Esophagus squamous epithelium (tissue), 5 donors: ENCODE results near the gene DACT2. TPM values are rescaled to one million over a fixed set of nuclear protein-coding genes. Genes with fewer than 3 reads are reported as not detected.

ENCODE experiments used
- DNase-seq: peaks from one replicate; lab custom pipeline; 2025; lab: John Stamatoyannopoulos, UW
- H3K27ac ChIP-seq, 4 donors: fragments of 200-600 bp; sonication (generic); one replicate each; pipeline ENCODE4 v1.5.1; 2016 to 2019; ENCODE audit warnings: mild to moderate bottlenecking in 1 of 4
- H3K27me3 ChIP-seq, 4 donors: fragments of 200-600 bp; sonication (generic); 1 replicate in 3 of 4; 2 replicates in 1 of 4; pipeline versions ENCODE4 v1.5.1 to v1.6.0; 2017 to 2021; ENCODE audit warnings: antibody characterized with exemption in 1 of 4
- H3K36me3 ChIP-seq, 3 donors: fragments of 200-600 bp; sonication (generic); one replicate each; pipeline ENCODE4 v1.5.1; 2016 to 2019
- H3K4me1 ChIP-seq, 3 donors: fragments of 200-600 bp; sonication (generic); one replicate each; pipeline ENCODE4 v1.5.1; 2017 to 2019
- H3K4me3 ChIP-seq, 4 donors: fragments of 200-600 bp; sonication (generic); 1 replicate in 3 of 4; 2 replicates in 1 of 4; pipeline ENCODE4 v1.5.1; 2016 to 2019; ENCODE audit warnings: mild to moderate bottlenecking in 2 of 4, moderate library complexity in 1 of 4
- H3K9me3 ChIP-seq, 3 donors: fragments of 200-600 bp; sonication (generic); one replicate each; pipeline ENCODE4 v1.5.1; 2016 to 2019
- CTCF ChIP-seq, 6 experiments: fragments of 450-650 bp in 4 of 6; fragments of 200-600 bp in 2 of 6; sonication (generic) in 2 of 6; IDR thresholded peaks; one replicate each; pipeline ENCODE4 v1.5.1; 2016 to 2019; ENCODE audit warnings: antibody characterized with exemption in 6 of 6, mild to moderate bottlenecking in 4 of 6, moderate library complexity in 4 of 6
- POLR2A ChIP-seq, 4 donors: fragments of 450-650 bp; IDR thresholded peaks; one replicate each; pipeline ENCODE4 v1.6.1; 2017; ENCODE audit warnings: antibody characterized with exemption in 4 of 4, mild to moderate bottlenecking in 4 of 4, moderate library complexity in 3 of 4
- WGBS, 2 donors: methylation state at CpG; one replicate each; pipeline ENCODE4 v1.1.5; 2018; 5-methylcytosine and 5-hydroxymethylcytosine counted together
- intact Hi-C: fragments of 100-400 bp; cut with DNase I; formaldehyde crosslinking; loops from one replicate; pipeline ENCODE4 v1.15.0; 2022
- total RNA-seq, 4 donors: library from RNA; depleted of rRNA; stranded (reverse); fragments of >200 nt; gene quantifications; one replicate each; pipeline ENCODE4 v1.1.0, GENCODE V29; 2016
- donor health status: DM: yes; HTN: yes; CAD: no.

DACT2 gene
- total RNA-seq, 4 donors from 2014 or later = 0.57 to 2.8 (median 1.9) TPM

DNA sequence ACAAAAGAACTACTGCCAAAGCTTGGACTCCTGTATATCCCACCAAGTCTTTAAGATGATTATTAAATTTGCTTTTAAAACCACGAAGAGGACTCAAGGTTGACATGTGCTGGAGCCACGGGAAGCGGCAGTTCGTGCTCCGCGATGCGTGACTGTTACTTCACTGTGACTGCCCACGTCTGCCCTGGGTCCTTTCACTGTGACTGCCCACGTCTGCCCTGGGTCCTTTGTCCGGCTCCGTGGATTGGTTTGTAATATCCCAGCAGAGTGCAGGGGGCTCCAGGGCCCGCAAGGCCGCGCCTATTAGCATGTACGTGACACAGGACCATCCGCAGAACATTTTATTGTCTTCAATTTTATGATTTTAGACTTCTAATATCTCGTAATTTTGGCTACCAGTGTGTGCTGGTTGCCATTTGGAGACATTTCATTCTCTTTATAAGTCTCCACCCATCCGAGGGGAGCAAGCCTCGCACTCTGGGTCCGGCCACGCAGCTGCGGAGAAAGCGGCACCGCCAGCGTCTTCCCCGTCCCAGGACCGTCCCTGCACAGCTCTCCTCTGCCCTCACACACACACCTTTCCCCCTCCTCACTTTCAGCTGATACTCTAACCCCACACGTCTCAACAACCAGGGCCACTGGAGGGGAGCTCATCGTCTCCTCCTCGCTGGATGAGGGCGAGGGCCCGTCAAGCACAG is 42.9 kb downstream of the DACT2 start:
- H3K27me3 ChIP-seq = peaks cover 0 to 81% (median 0%) of the 10 kb centered on the region in 4 donors
- intact Hi-C loops = no loop called here
- DNase-seq = no peak
- H3K27ac ChIP-seq = no peak overlapping the region
- H3K9me3 ChIP-seq = no peaks in the 10 kb centered on the region
- WGBS, 2 donors = 85 to 86% methylated on average over 25 to 27 of the region's 32 CpGs
- no peak overlapping the region for H3K4me3 ChIP-seq
- peaks cover 0 to 22% (median 4%) of the 10 kb centered on the region in 3 donors for H3K4me1 ChIP-seq
- H3K36me3 ChIP-seq = no peaks in the 10 kb centered on the region
- TF ChIP-seq CTCF (IDR thresholded peaks at IDR 0.05) (no peak), POLR2A (IDR thresholded peaks at IDR 0.05) (no peak)

- intact Hi-C loops = no loop called here
- Histone ChIP-seq H3K9me3 (no peaks in the 10 kb centered on the region), H3K27me3 (peaks cover 0 to 75% (median 0%) of the 10 kb centered on the region in 4 donors), H3K36me3 (no peaks in the 10 kb centered on the region), H3K27ac (no peak overlapping the region), H3K4me3 (no peak overlapping the region), H3K4me1 (peaks cover 0 to 26% (median 7%) of the 10 kb centered on the region in 3 donors)
- WGBS, 2 donors = 69 to 74% methylated on average over 9 of the region's 12 CpGs
- TF ChIP-seq CTCF (IDR thresholded peaks at IDR 0.05) (no peak), POLR2A (IDR thresholded peaks at IDR 0.05) (no peak)
- DNase-seq = no peak
Observed at GRCh38 chr6:168275168-168275567, 44.4 kb downstream of the DACT2 start.

DNA sequence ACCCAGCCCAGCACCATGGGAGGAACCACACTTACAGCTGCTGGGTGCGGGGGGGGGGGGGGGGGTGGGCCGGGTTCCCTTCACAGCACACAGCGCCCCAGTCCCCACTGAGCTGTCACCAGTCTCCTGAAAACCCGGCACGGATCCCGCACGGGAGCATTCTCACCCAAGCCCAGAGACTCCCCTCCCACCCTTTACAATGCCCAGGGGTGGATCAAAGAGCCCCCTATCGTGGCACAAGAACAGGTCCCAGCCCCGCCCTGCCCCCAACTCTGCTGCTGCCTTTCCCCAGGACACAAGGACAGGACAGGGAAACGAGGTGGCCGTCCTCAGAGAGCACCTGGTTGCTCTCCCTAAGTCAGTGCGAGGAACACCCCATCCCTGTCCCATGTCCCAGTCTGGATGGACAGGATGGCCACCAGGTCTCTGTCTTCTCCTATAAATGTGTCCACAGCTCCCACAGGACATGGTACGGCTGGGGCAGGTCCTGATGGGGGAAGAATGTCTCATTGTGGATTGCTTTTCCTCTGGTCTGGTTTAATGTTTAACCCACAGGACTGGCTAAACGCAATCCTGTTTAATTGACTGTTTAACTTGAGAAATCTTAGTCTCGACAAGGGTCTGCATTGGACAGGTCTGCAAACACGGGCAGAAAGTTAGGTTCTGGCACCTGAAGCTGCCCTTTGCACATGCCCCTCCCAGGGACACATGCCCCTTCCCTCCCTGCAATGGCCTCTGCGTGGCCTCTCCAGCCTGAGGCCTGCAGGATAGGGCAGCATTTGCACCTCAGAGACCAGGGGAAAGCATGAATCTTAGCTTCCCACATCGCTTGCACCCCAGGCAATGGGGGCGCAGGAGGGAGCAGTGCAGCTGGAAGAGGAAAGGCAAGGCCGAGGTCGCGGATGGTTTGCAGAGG is 45.3 kb downstream of the DACT2 start:
- H3K36me3 ChIP-seq = no peaks in the 10 kb centered on the region
- peaks cover 0 to 66% (median 0%) of the 10 kb centered on the region in 4 donors for H3K27me3 ChIP-seq
- no peak overlapping the region for H3K27ac ChIP-seq
- H3K4me3 ChIP-seq = no peak overlapping the region
- no peak for DNase-seq
- TF ChIP-seq POLR2A (IDR thresholded peaks at IDR 0.05) (no peak), CTCF (IDR thresholded peaks at IDR 0.05) (no peak)
- H3K9me3 ChIP-seq = no peaks in the 10 kb centered on the region
- WGBS, 2 donors = 80 to 89% methylated on average over 10 of the region's 22 CpGs
- peaks cover 0 to 26% (median 7%) of the 10 kb centered on the region in 3 donors for H3K4me1 ChIP-seq
- intact Hi-C loops = no loop called here

- no peaks in the 10 kb centered on the region for H3K36me3 ChIP-seq
- DNase-seq = no peak
- H3K9me3 ChIP-seq = no peaks in the 10 kb centered on the region
- WGBS, 2 donors = 87 to 88% methylated on average over 6 to 11 of the region's 17 CpGs
- peaks cover 0 to 26% (median 7%) of the 10 kb centered on the region in 3 donors for H3K4me1 ChIP-seq
- H3K4me3 ChIP-seq = no peak overlapping the region
- TF ChIP-seq CTCF (IDR thresholded peaks at IDR 0.05) (no peak), POLR2A (IDR thresholded peaks at IDR 0.05) (no peak)
- no peak overlapping the region for H3K27ac ChIP-seq
- intact Hi-C loops = no loop called here
- H3K27me3 ChIP-seq = peaks cover 0 to 59% (median 0%) of the 10 kb centered on the region in 4 donors
Observed at GRCh38 chr6:168273441-168274036, 46.0 kb downstream of the DACT2 start.
